SK-N-SH treated with all-trans-retinoic acid at 6 μM for 48 hours (cell line): ENCODE data around the gene PIGM.
A peak's percentile ranks its signal among the peaks of the same experiment; 100 is the strongest.

ENCODE experiments used
- ATAC-seq: fragments of 200-7000 bp; cut with Tn5 transposase; 3 replicates; pipeline ENCODE4 v1.9.1; 2020; ENCODE audit warnings: mild to moderate bottlenecking, moderate library complexity
- ARNTL ChIP-seq: fragments of 450-650 bp; formaldehyde crosslinking; IDR thresholded peaks from 2 replicates; pipeline ENCODE4 v1.5.0; 2020; ENCODE audit warnings: low read depth, mild to moderate bottlenecking, moderate library complexity, borderline replicate concordance
- BACH2 ChIP-seq: fragments of 250-450 bp; sonication (Bioruptor Pico); IDR thresholded peaks from 2 replicates; pipeline ENCODE4 v1.9.0; 2021; ENCODE audit warnings: mild to moderate bottlenecking, borderline replicate concordance
- CSDC2 ChIP-seq: fragments of 250-450 bp; sonication (Bioruptor Pico); IDR thresholded peaks from 2 replicates; pipeline ENCODE4 v1.5.0; 2020; ENCODE audit warnings: mild to moderate bottlenecking, moderate library complexity
- GLIS3 ChIP-seq: fragments of 250-450 bp; sonication (Bioruptor Pico); IDR thresholded peaks from 2 replicates; pipeline ENCODE4 v1.5.0; 2020; ENCODE audit warnings: mild to moderate bottlenecking, moderate library complexity
- ISL1 ChIP-seq: fragments of 250-450 bp; sonication (Bioruptor Pico); IDR thresholded peaks from 2 replicates; pipeline ENCODE4 v2.1.2; 2022; ENCODE audit warnings: mild to moderate bottlenecking, moderate library complexity
- OSR1 ChIP-seq: fragments of 250-450 bp; sonication (Bioruptor Pico); IDR thresholded peaks from 2 replicates; pipeline ENCODE4 v1.8.0; 2022; ENCODE audit warnings: moderate library complexity, mild to moderate bottlenecking, inconsistent platforms
- PPARA ChIP-seq: fragments of 250-450 bp; sonication (Bioruptor Pico); IDR thresholded peaks from 2 replicates; pipeline ENCODE4 v1.5.0; 2020; ENCODE audit warnings: mild to moderate bottlenecking, borderline replicate concordance
- RARB ChIP-seq: fragments of 250-450 bp; sonication (Bioruptor Pico); IDR thresholded peaks from 2 replicates; pipeline ENCODE4 v1.8.0; 2021; ENCODE audit warnings: mild to moderate bottlenecking, moderate library complexity
- SNAI2 ChIP-seq: fragments of 250-450 bp; sonication (Bioruptor Pico); IDR thresholded peaks from 2 replicates; pipeline ENCODE4 v1.5.0; 2020; ENCODE audit warnings: mild to moderate bottlenecking, moderate library complexity
- TCF4 ChIP-seq: fragments of 250-450 bp; sonication (Bioruptor Pico); IDR thresholded peaks from 2 replicates; pipeline ENCODE4 v1.8.0; 2021; ENCODE audit warnings: mild to moderate bottlenecking, moderate library complexity, borderline replicate concordance
- TOX ChIP-seq: fragments of 250-450 bp; sonication (Bioruptor Pico); IDR thresholded peaks from 2 replicates; pipeline ENCODE4 v1.8.0; 2021; ENCODE audit warnings: mild to moderate bottlenecking, moderate library complexity, borderline replicate concordance
- ZFP3 ChIP-seq: fragments of 250-450 bp; sonication (Bioruptor Pico); IDR thresholded peaks from 2 replicates; pipeline ENCODE4 v1.5.0; 2020; ENCODE audit warnings: mild to moderate bottlenecking, moderate library complexity
- ZFP30 ChIP-seq: fragments of 450-650 bp; formaldehyde crosslinking; IDR thresholded peaks from 2 replicates; pipeline ENCODE4 v1.5.0; 2022; ENCODE audit warnings: mild to moderate bottlenecking, moderate library complexity
- ZNF565 ChIP-seq: fragments of 450-650 bp; formaldehyde crosslinking; conservative IDR thresholded peaks from 2 replicates; pipeline ENCODE4 v1.5.0; 2020; ENCODE audit warnings: low read depth, mild to moderate bottlenecking, moderate library complexity
- ZNF70 ChIP-seq: fragments of 450-650 bp; formaldehyde crosslinking; IDR thresholded peaks from 2 replicates; pipeline ENCODE4 v1.5.0; 2020; ENCODE audit warnings: mild to moderate bottlenecking, moderate library complexity
- ZNF8 ChIP-seq: fragments of 450-650 bp; formaldehyde crosslinking; IDR thresholded peaks from 2 replicates; pipeline ENCODE4 v1.5.0; 2020; ENCODE audit warnings: mild to moderate bottlenecking, moderate library complexity
- TF ChIP-seq, protein P1 (sequence below): fragments of 250-450 bp; sonication (Bioruptor Pico); IDR thresholded peaks from 2 replicates; pipeline ENCODE4 v1.5.1; 2021; ENCODE audit warnings: mild to moderate bottlenecking, moderate library complexity
- TF ChIP-seq, protein P2 (sequence below): fragments of 250-450 bp; sonication (Bioruptor Pico); IDR thresholded peaks from 2 replicates; pipeline ENCODE4 v1.8.0; 2021; ENCODE audit warnings: low read depth, mild to moderate bottlenecking, moderate library complexity, borderline replicate concordance
- TF ChIP-seq, protein P3 (sequence below): fragments of 250-450 bp; sonication (Bioruptor Pico); IDR thresholded peaks from 2 replicates; pipeline ENCODE4 v1.5.1; 2020; ENCODE audit warnings: low read depth, mild to moderate bottlenecking, moderate library complexity
- TF ChIP-seq, protein P4 (sequence below): fragments of 250-450 bp; sonication (Bioruptor Pico); IDR thresholded peaks from 2 replicates; pipeline ENCODE4 v1.8.0; 2020; ENCODE audit warnings: mild to moderate bottlenecking, moderate library complexity, borderline replicate concordance

PIGM gene

DNA sequence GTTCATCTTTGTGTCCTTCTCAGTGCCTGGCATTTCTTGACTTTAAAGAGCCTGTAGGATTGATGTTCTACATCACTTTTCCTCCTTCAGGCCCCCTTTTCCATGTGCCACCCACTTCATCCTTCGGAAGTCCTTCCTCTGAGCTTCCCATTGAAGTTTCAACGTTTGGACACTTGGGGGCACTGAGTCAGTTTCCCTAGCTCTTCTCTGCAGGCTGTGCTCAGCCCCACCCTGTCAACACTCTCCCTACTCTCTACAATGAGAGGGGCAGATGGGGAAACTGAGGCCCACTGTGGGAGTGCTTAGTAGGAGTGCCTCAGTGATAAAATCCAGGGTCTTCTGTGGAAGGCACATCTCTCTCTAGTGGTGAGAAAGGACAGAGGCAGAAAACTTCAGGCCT is 26.3 kb upstream of the PIGM start:
- ATAC-seq: peak; percentile 50
- TF ChIP-seq CSDC2 (CRISPR knock-in tag) (no peak), TOX (CRISPR knock-in tag) (no peak), ZNF70 (CRISPR knock-in tag) (no peak), RARB (CRISPR knock-in tag) (no peak), TCF4 (CRISPR knock-in tag) (no peak), PPARA (no peak), ARNTL (CRISPR knock-in tag) (no peak), ZNF565 (CRISPR knock-in tag) (no peak), ZNF8 (CRISPR knock-in tag) (no peak), GLIS3 (CRISPR knock-in tag) (no peak), OSR1 (CRISPR knock-in tag) (no peak), ISL1 (no peak), ZFP30 (CRISPR knock-in tag) (no peak), SNAI2 (CRISPR knock-in tag) (no peak)
- TF ChIP-seq, protein P1, sequence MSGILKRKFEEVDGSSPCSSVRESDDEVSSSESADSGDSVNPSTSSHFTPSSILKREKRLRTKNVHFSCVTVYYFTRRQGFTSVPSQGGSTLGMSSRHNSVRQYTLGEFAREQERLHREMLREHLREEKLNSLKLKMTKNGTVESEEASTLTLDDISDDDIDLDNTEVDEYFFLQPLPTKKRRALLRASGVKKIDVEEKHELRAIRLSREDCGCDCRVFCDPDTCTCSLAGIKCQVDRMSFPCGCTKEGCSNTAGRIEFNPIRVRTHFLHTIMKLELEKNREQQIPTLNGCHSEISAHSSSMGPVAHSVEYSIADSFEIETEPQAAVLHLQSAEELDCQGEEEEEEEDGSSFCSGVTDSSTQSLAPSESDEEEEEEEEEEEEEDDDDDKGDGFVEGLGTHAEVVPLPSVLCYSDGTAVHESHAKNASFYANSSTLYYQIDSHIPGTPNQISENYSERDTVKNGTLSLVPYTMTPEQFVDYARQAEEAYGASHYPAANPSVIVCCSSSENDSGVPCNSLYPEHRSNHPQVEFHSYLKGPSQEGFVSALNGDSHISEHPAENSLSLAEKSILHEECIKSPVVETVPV: no peak
- TF ChIP-seq, protein P2, sequence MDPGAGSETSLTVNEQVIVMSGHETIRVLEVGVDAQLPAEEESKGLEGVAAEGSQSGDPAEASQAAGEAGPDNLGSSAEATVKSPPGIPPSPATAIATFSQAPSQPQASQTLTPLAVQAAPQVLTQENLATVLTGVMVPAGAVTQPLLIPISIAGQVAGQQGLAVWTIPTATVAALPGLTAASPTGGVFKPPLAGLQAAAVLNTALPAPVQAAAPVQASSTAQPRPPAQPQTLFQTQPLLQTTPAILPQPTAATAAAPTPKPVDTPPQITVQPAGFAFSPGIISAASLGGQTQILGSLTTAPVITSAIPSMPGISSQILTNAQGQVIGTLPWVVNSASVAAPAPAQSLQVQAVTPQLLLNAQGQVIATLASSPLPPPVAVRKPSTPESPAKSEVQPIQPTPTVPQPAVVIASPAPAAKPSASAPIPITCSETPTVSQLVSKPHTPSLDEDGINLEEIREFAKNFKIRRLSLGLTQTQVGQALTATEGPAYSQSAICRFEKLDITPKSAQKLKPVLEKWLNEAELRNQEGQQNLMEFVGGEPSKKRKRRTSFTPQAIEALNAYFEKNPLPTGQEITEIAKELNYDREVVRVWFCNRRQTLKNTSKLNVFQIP (CRISPR knock-in tag): no peak
- TF ChIP-seq, protein P3, sequence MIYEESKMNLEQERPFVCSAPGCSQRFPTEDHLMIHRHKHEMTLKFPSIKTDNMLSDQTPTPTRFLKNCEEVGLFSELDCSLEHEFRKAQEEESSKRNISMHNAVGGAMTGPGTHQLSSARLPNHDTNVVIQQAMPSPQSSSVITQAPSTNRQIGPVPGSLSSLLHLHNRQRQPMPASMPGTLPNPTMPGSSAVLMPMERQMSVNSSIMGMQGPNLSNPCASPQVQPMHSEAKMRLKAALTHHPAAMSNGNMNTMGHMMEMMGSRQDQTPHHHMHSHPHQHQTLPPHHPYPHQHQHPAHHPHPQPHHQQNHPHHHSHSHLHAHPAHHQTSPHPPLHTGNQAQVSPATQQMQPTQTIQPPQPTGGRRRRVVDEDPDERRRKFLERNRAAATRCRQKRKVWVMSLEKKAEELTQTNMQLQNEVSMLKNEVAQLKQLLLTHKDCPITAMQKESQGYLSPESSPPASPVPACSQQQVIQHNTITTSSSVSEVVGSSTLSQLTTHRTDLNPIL: no peak
- TF ChIP-seq, protein P4, sequence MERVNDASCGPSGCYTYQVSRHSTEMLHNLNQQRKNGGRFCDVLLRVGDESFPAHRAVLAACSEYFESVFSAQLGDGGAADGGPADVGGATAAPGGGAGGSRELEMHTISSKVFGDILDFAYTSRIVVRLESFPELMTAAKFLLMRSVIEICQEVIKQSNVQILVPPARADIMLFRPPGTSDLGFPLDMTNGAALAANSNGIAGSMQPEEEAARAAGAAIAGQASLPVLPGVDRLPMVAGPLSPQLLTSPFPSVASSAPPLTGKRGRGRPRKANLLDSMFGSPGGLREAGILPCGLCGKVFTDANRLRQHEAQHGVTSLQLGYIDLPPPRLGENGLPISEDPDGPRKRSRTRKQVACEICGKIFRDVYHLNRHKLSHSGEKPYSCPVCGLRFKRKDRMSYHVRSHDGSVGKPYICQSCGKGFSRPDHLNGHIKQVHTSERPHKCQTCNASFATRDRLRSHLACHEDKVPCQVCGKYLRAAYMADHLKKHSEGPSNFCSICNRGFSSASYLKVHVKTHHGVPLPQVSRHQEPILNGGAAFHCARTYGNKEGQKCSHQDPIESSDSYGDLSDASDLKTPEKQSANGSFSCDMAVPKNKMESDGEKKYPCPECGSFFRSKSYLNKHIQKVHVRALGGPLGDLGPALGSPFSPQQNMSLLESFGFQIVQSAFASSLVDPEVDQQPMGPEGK (CRISPR knock-in tag): no peak

DNA sequence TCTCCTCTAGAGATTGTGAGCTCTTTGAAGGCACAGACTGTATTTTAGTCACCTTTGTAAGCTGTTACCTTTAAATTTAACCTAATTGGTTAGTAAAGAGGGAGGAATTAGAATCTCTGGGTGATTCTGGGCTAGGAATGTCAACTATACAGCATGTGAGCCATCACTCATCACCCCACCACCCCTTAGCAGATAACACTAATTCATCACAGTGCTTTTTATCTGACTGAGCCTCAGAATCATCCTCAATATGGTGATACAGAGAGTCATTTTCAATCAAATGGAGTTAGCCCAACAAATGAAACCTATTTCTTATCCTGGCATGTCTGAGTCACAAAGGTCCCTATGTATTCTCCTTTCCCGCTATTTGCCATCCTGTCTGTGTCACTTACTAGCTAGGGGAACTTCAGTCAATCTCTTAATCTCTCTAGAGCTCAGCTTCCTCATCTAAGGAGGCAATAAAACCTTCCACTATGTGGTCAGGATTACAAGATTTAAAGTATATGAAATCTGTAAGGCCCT is 24.9 kb upstream of the PIGM start:
- ATAC-seq: no peak
- TF ChIP-seq, protein P3: no peak
- no peak for TF ChIP-seq ZNF70 (CRISPR knock-in tag)
- TF ChIP-seq ZNF8 (CRISPR knock-in tag): no peak
- TF ChIP-seq ZFP3 (CRISPR knock-in tag): no peak

DNA sequence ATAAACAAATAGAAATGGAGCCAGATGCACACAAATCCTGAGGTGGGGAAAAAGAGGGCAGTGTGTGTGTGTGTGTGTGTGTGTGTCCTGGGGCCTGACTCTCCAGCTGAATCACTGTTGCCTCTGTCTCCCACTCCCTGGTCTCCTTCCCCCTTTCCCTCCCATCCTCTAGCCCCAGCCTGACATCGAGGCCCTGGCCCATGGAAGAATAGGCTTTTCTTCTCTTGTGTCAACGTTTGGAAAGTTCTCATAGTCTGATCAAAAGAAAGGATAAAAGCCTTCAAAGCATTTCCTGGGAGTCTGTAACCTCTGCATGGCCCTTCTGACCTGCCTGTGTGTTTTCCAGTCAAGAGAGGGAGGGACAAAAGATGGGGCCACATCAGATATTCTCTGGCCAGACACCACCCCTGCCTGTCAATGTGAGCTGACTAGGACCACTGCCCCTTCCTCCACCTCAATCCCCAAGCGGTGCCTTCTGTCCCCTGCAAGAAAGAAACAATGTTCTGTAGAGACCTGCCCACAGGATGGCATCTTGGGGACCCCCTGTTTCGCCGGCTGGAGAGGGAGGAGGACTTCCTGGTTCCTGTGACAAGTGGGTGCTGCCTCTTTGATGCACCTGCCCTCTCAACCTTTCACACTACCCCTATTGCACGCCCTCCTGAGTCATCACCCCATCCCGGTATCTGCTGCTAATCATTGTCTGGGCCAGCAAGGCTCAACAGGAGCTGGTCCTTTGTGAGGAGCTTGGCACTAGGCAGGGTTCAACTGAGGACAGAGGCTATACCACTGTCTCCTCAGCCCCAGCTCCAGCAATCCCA is 22.0 kb upstream of the PIGM start:
- no peak for ATAC-seq
- TF ChIP-seq ZFP30 (CRISPR knock-in tag) (no peak), ZNF70 (CRISPR knock-in tag) (no peak), ZNF565 (CRISPR knock-in tag) (no peak), ARNTL (CRISPR knock-in tag) (no peak), ISL1 (no peak), PPARA (no peak), RARB (CRISPR knock-in tag) (no peak), SNAI2 (CRISPR knock-in tag) (no peak), BACH2 (CRISPR knock-in tag) (no peak), ZFP3 (CRISPR knock-in tag) (no peak)
- TF ChIP-seq, protein P4 (CRISPR knock-in tag): no peak
- TF ChIP-seq, protein P1: no peak
- TF ChIP-seq, protein P3: no peak
- TF ChIP-seq, protein P2 (CRISPR knock-in tag): no peak
